ENCODE results near the gene LSMEM2. TPM values are rescaled to one million over a fixed set of nuclear protein-coding genes. Genes with fewer than 3 reads are reported as not detected.
"Not testable (repeated sequence)": the region's sequence is repeated elsewhere in the genome, so short reads cannot be mapped to it uniquely, and the experiment has no call there.

Gene LSMEM2
- total RNA-seq, 6 donors from 2014 or later, result 0.14 to 0.59 TPM; not detected in 4

- peaks cover 0 to 31% (median 9%) of the 10 kb centered on the region in 4 donors for H3K36me3 ChIP-seq
- H3K9me3 ChIP-seq, result no peaks in the 10 kb centered on the region
- peak overlapping the region in 2 of 4 donors; percentile 10 to 20 for H3K4me3 ChIP-seq
- DNase-seq (no peak), ATAC-seq (ENCODE audit: low FRiP score in 2 of 2) (no peak)
- H3K27me3 ChIP-seq, result no peaks in the 10 kb centered on the region
- no peak for TF ChIP-seq EP300 (IDR thresholded peaks at IDR 0.05)
- peak in 1 of 4 donors; percentile 33 for TF ChIP-seq POLR2A (IDR thresholded peaks at IDR 0.05)
- no peak for TF ChIP-seq POLR2AphosphoS5 (IDR thresholded peaks at IDR 0.05)
- peaks cover 98 to 100% (median 99%) of the 10 kb centered on the region in 4 donors for H3K4me1 ChIP-seq
- H3K27ac ChIP-seq, result peak overlapping the region; percentile 94 to 98 (median 95)
- WGBS, 2 donors, result 74 to 89% methylated on average over 4 of the region's 4 CpGs
Observed at GRCh38 chr3:50243543-50243895, 35.4 kb upstream of the LSMEM2 start.

DNA sequence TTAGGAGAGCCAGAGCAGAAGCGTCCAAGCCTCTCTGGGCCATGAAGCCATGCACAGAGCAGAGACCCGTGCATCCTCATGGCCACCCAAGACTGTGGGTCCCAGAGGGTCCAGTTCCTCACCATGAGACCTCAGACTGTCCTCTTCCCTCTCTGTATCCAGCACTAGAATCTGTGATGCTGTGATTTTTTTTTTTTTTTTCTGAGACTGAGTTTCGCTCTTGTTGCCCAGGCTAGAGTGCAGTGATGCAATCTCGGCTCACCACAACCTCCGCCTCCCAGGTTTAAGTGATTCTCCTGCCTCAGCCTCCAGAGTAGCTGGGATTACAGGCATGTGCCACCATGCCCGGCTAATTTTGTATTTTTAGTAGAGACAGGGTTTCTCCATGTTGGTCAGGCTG, 34.1 kb upstream of the LSMEM2 start:
- not testable (repeated sequence) for ATAC-seq (ENCODE audit: low FRiP score in 2 of 2); H3K9me3 ChIP-seq; DNase-seq; H3K27me3 ChIP-seq
- Histone ChIP-seq H3K4me1 (peaks cover 98 to 100% (median 99%) of the 10 kb centered on the region in 4 donors), H3K27ac (peak overlapping the region; percentile 94 to 98 (median 95)), H3K36me3 (peaks cover 0 to 25% (median 5%) of the 10 kb centered on the region in 4 donors), H3K4me3 (peak overlapping the region in 1 of 4 donors; percentile 10)
- 63 to 72% methylated on average over 6 of the region's 6 CpGs for WGBS, 2 donors

GRCh38 chr3:50245251-50245745, 33.6 kb upstream of the LSMEM2 start:
- H3K36me3 ChIP-seq, result peaks cover 0 to 24% (median 3%) of the 10 kb centered on the region in 4 donors
- TF ChIP-seq POLR2AphosphoS5 (IDR thresholded peaks at IDR 0.05) (no peak), EP300 (IDR thresholded peaks at IDR 0.05) (no peak), POLR2A (IDR thresholded peaks at IDR 0.05) (no peak), CTCF (IDR thresholded peaks at IDR 0.05) (no peak)
- peaks cover 98 to 100% (median 99%) of the 10 kb centered on the region in 4 donors for H3K4me1 ChIP-seq
- H3K9me3 ChIP-seq, result no peaks in the 10 kb centered on the region
- H3K27ac ChIP-seq, result peak overlapping the region; percentile 94 to 98 (median 95)
- no peaks in the 10 kb centered on the region for H3K27me3 ChIP-seq
- WGBS, 2 donors, result 66 to 79% methylated on average over 16 of the region's 16 CpGs
- H3K4me3 ChIP-seq, result peak overlapping the region in 3 of 4 donors; percentile 22 to 49 (median 46)
- DNase-seq (peak in 1 of 2 donors; percentile 51), ATAC-seq (ENCODE audit: low FRiP score in 2 of 2) (no peak)

- ATAC-seq (ENCODE audit: low FRiP score in 2 of 2) (peak; percentile 88 to 90), DNase-seq (peak; percentile 93 to 99)
- WGBS, 2 donors, result 0 to 4% methylated on average over 1 to 20 of the region's 25 CpGs
- Histone ChIP-seq H3K27me3 (no peaks in the 10 kb centered on the region), H3K27ac (peak overlapping the region; percentile 94 to 98 (median 95)), H3K36me3 (peaks cover 0 to 23% (median 2%) of the 10 kb centered on the region in 4 donors), H3K9me3 (no peaks in the 10 kb centered on the region), H3K4me1 (peaks cover 98 to 100% (median 100%) of the 10 kb centered on the region in 4 donors), H3K4me3 (peak overlapping the region; percentile 14 to 49 (median 34))
- TF ChIP-seq POLR2A (IDR thresholded peaks at IDR 0.05), result no peak
- no peak for TF ChIP-seq EP300 (IDR thresholded peaks at IDR 0.05)
- TF ChIP-seq CTCF (IDR thresholded peaks at IDR 0.05), result peak; percentile 97 to 98 (median 98)
- TF ChIP-seq POLR2AphosphoS5 (IDR thresholded peaks at IDR 0.05), result peak; percentile 47 to 59
Observed at GRCh38 chr3:50245831-50246516, 32.9 kb upstream of the LSMEM2 start.

GRCh38 chr3:50246517-50246954, 32.4 kb upstream of the LSMEM2 start:
- peak overlapping the region in 3 of 4 donors; percentile 22 to 49 (median 46) for H3K4me3 ChIP-seq
- peaks cover 98 to 100% (median 100%) of the 10 kb centered on the region in 4 donors for H3K4me1 ChIP-seq
- peak overlapping the region; percentile 94 to 98 (median 95) for H3K27ac ChIP-seq
- H3K27me3 ChIP-seq, result no peaks in the 10 kb centered on the region
- TF ChIP-seq CTCF (IDR thresholded peaks at IDR 0.05) (peak in 3 of 6 experiments; percentile 2 to 19 (median 17)), POLR2AphosphoS5 (IDR thresholded peaks at IDR 0.05) (no peak), POLR2A (IDR thresholded peaks at IDR 0.05) (no peak)
- ATAC-seq (ENCODE audit: low FRiP score in 2 of 2) (peak; percentile 23 to 71), DNase-seq (peak in 1 of 2 donors; percentile 60)
- 18 to 25% methylated on average over 9 of the region's 10 CpGs for WGBS, 2 donors
- no peaks in the 10 kb centered on the region for H3K9me3 ChIP-seq
- H3K36me3 ChIP-seq, result peaks cover 0 to 26% (median 1%) of the 10 kb centered on the region in 4 donors
